ENCODE data around the gene ARMH3. TPM values are rescaled to one million over a fixed set of nuclear protein-coding genes. Genes with fewer than 3 reads are reported as not detected.

Gene ARMH3
- polyA plus RNA-seq, 1 experiment = 18.5 TPM

DNA sequence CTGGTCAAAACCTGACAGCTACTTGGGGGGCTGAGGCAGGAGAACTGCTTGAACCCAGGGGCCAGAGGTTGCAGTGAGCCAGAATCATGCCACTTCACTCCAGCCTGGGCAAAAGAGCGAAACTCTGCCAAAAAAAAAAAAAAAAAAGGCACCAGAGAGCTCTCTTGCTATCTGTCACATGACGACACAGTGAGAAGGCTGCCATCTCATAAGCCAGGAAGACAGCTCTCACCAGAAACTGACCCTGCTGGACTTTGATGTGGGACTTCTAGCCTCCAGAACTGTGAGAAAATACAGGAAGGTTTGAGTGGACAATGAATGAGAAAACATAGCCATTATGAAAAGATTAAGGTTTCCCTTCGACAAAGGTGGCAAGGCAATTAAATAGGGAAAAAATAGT, 161.2 kb downstream of the ARMH3 start:
- H3K4me3 ChIP-seq (ENCODE audit: low read depth, low read length) = no peak overlapping the region
- TF ChIP-seq, protein P1, sequence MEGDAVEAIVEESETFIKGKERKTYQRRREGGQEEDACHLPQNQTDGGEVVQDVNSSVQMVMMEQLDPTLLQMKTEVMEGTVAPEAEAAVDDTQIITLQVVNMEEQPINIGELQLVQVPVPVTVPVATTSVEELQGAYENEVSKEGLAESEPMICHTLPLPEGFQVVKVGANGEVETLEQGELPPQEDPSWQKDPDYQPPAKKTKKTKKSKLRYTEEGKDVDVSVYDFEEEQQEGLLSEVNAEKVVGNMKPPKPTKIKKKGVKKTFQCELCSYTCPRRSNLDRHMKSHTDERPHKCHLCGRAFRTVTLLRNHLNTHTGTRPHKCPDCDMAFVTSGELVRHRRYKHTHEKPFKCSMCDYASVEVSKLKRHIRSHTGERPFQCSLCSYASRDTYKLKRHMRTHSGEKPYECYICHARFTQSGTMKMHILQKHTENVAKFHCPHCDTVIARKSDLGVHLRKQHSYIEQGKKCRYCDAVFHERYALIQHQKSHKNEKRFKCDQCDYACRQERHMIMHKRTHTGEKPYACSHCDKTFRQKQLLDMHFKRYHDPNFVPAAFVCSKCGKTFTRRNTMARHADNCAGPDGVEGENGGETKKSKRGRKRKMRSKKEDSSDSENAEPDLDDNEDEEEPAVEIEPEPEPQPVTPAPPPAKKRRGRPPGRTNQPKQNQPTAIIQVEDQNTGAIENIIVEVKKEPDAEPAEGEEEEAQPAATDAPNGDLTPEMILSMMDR (IDR thresholded peaks at IDR 0.05; ENCODE audit: insufficient read depth, low read depth, low read length) = no peak
- no peaks in the 10 kb centered on the region for H3K27me3 ChIP-seq (ENCODE audit: control insufficient read depth, insufficient read depth, low read length)
- DNase-seq (ENCODE audit: low read depth) = no peak
- ChIA-PET CTCF (interaction anchor here (0.7 to 3.4 kb wide), 3 partner anchors 11 to 115 kb away, joined by 3 to 13 read pairs (median 8); no protein-coding TSS in a partner anchor), POLR2A (no interaction called here)
- no peaks in the 10 kb centered on the region for H3K36me3 ChIP-seq (ENCODE audit: control insufficient read depth, insufficient read depth, low read length)

DNA sequence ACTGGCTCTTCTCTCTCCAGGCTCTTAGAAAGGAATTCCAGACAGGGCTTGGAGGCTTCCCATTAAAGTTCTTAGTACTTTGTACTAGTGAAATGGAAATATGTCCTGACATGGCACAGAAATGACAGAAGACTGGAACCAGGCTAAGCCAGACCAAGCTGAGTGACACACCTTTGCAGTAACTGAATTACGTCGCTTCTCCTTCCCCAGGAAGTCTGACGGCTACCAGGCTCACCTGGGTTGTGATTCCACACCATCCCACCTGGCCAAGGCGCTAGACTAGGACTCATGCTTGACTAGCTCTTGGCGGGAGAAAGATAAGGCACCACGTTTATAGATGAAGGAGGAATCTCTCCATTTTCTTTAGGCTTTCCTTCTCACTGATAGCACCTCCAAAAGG, 161.7 kb downstream of the ARMH3 start:
- no peak for DNase-seq (ENCODE audit: low read depth)
- TF ChIP-seq, protein P1 (IDR thresholded peaks at IDR 0.05; ENCODE audit: insufficient read depth, low read depth, low read length) = no peak
- ChIA-PET CTCF (interaction anchor here (0.7 to 3.4 kb wide), 3 partner anchors 10 to 115 kb away, joined by 3 to 13 read pairs (median 8); no protein-coding TSS in a partner anchor), POLR2A (no interaction called here)
- no peaks in the 10 kb centered on the region for H3K27me3 ChIP-seq (ENCODE audit: control insufficient read depth, insufficient read depth, low read length)
- no peaks in the 10 kb centered on the region for H3K36me3 ChIP-seq (ENCODE audit: control insufficient read depth, insufficient read depth, low read length)
- H3K4me3 ChIP-seq (ENCODE audit: low read depth, low read length) = no peak overlapping the region

DNA sequence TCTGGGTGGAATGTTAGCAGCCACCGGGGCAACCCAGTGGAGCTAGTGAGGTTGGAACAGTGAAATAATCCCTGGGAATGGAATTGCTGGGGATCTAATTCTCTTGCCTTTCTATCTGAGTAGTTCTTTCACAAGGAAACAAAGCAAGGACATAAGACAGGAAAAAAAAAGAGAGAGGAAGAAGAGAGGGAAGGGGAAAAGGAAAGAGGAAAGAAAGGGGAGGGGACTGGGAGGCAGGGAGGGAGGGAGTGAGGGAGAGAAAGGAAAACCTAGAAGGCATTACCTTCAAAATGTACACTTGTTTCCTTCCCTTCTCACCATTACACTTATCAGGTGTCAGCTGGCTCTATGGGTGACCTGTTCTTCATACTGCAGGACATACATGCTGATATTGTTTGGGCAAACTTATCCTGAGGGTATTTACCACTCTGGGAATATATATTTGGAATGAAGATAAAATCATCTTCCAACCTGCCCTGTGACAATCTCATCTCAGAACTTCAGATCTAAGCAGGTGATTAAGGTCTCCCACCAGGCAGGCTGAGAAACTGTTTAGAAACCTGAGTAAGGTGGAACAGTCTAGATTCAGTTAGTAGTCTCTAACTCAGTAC, 162.4 kb downstream of the ARMH3 start:
- no peak for DNase-seq (ENCODE audit: low read depth)
- Histone ChIP-seq H3K4me3 (ENCODE audit: low read depth, low read length) (no peak overlapping the region), H3K36me3 (ENCODE audit: control insufficient read depth, insufficient read depth, low read length) (no peaks in the 10 kb centered on the region), H3K27me3 (ENCODE audit: control insufficient read depth, insufficient read depth, low read length) (no peaks in the 10 kb centered on the region)
- POLR2A ChIA-PET = no interaction called here
- TF ChIP-seq, protein P1 (IDR thresholded peaks at IDR 0.05; ENCODE audit: insufficient read depth, low read depth, low read length) = no peak
- CTCF ChIA-PET = interaction anchor here (0.7 to 3.4 kb wide), 3 partner anchors 10 to 116 kb away, joined by 3 to 13 read pairs (median 7); no protein-coding TSS in a partner anchor

DNA sequence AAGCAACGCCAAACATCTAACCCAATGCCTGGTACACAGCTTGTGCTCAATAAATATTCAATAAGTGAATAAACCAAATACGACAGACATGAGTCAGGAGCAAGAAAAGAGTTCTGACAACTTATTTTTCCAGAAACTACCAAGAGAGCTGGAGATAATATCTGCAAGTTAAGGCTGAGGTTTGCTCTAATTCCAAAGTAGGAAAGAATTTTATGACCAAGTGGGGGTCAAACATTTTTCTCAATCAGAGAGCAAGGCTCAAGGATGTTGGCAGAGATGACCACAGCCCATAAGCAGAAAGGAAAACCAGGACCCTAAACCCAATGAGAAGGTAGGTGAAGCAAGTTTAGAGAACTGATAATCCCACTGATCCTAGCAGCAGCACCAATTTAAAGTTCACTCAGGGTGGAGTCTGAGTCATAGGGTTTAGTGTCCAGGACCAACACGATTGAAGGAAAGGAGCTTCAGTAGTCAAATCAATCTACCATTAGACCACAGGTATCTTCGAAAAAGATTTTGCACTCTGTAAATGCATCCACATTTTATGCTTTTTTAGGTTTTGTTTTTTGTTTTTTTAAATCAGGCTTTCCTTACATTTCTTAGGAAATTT, 163.1 kb downstream of the ARMH3 start:
- ChIA-PET CTCF (interaction anchor here (0.6 to 3.4 kb wide), 5 partner anchors 14 to 174 kb away, joined by 3 to 13 read pairs (median 4); no protein-coding TSS in a partner anchor), POLR2A (no interaction called here)
- Histone ChIP-seq H3K27me3 (ENCODE audit: control insufficient read depth, insufficient read depth, low read length) (no peaks in the 10 kb centered on the region), H3K36me3 (ENCODE audit: control insufficient read depth, insufficient read depth, low read length) (no peaks in the 10 kb centered on the region), H3K4me3 (ENCODE audit: low read depth, low read length) (no peak overlapping the region)
- TF ChIP-seq, protein P1 (IDR thresholded peaks at IDR 0.05; ENCODE audit: insufficient read depth, low read depth, low read length) = no peak
- DNase-seq (ENCODE audit: low read depth) = no peak

Data from BJ (cell line).